H1 (cell line): ENCODE data around the gene POMZP3. TPM values are rescaled to one million over a fixed set of nuclear protein-coding genes. Genes with fewer than 3 reads are reported as not detected.
"Not testable (repeated sequence)": the region's sequence is repeated elsewhere in the genome, so short reads cannot be mapped to it uniquely, and the experiment has no call there.

Experiments
- CTCF ChIA-PET: fragments of 300-600 bp; sonication (Branson Sonifier 250); formaldehyde crosslinking; loops from one replicate; lab custom pipeline; 2021; ENCODE audit not compliant: partially characterized antibody; lab: Charles Lee
- POLR2A ChIA-PET: fragments of 300-600 bp; sonication (Branson Sonifier 250); formaldehyde crosslinking; loops from one replicate; lab custom pipeline; 2021; ENCODE audit warnings: inconsistent platforms; ENCODE audit not compliant: partially characterized antibody; lab: Charles Lee
- DNase-seq, 2 experiments: peaks; one replicate each; pipeline versions ENCODE4 v3.0.0 to v3.0.0-alpha.2; 2010 to 2022; ENCODE audit warnings: low spot score in 2 of 2, low read depth in 1 of 2, mixed read lengths in 1 of 2
- FAIRE-seq: peaks from 2 replicates; lab custom pipeline; 2011; peaks lifted over from hg19 to GRCh38; lab: Jason Lieb, UNC
- H2AFZ ChIP-seq: 2 replicates; pipeline ENCODE4 v1.8.1; 2012; ENCODE audit warnings: low read length, inconsistent platforms
- H2AK5ac ChIP-seq: 2 replicates; pipeline ENCODE4 v1.6.1; 2013; ENCODE audit warnings: low read depth, low read length
- H2BK120ac ChIP-seq: replicated peaks from 2 replicates; pipeline ENCODE3; 2013; ENCODE audit warnings: low read depth, low read length, inconsistent platforms
- H2BK12ac ChIP-seq: 2 replicates; pipeline ENCODE4 v1.6.1; 2013; ENCODE audit warnings: low read depth, low read length
- H2BK15ac ChIP-seq: 2 replicates; pipeline ENCODE4 v1.6.1; 2013; ENCODE audit warnings: low read length
- H2BK20ac ChIP-seq: 2 replicates; pipeline ENCODE4 v1.6.1; 2013; ENCODE audit warnings: low read length
- H2BK5ac ChIP-seq: 2 replicates; pipeline ENCODE4 v1.6.1; 2013; ENCODE audit warnings: low read depth, low read length
- H3K14ac ChIP-seq: 2 replicates; pipeline ENCODE4 v1.6.1; 2013; ENCODE audit warnings: inconsistent platforms; ENCODE audit not compliant: insufficient read length
- H3K18ac ChIP-seq: 2 replicates; pipeline ENCODE4 v1.6.1; 2013; ENCODE audit warnings: low read length; ENCODE audit errors: extremely low read depth
- H3K23ac ChIP-seq: 2 replicates; pipeline ENCODE4 v1.6.1; 2013; ENCODE audit warnings: inconsistent platforms; ENCODE audit not compliant: insufficient read length
- H3K23me2 ChIP-seq: 2 replicates; pipeline ENCODE4 v1.6.1; 2013; ENCODE audit warnings: low read depth, low read length
- H3K27ac ChIP-seq: 2 replicates; pipeline ENCODE4 v1.6.1; 2011; ENCODE audit warnings: low read depth, low read length, inconsistent platforms
- H3K27me3 ChIP-seq, 4 experiments: replicated peaks in 1 of 4; 1 replicate in 1 of 4; 2 replicates in 3 of 4; pipeline versions ENCODE4 v1.6.1 to v1.8.1; 2011 to 2013; ENCODE audit warnings: low read length in 3 of 4, mild to moderate bottlenecking in 3 of 4, inconsistent platforms in 2 of 4, mixed read lengths in 2 of 4, moderate library complexity in 1 of 4; ENCODE audit not compliant: control insufficient read depth in 3 of 4, insufficient read depth in 3 of 4; ENCODE audit errors: extremely low read depth in 1 of 4
- H3K36me3 ChIP-seq, 4 experiments: 2 replicates each; pipeline versions ENCODE4 v1.6.1 to v1.8.1; 2011 to 2013; ENCODE audit warnings: mild to moderate bottlenecking in 4 of 4, low read length in 3 of 4, moderate library complexity in 2 of 4, control low read depth in 1 of 4, inconsistent platforms in 1 of 4; ENCODE audit not compliant: insufficient read depth in 4 of 4, control insufficient read depth in 2 of 4
- H3K4ac ChIP-seq: replicated peaks from 2 replicates; pipeline ENCODE3; 2013; ENCODE audit warnings: low read length, low read depth, mixed read lengths, inconsistent platforms; ENCODE audit not compliant: insufficient read length
- H3K4me1 ChIP-seq, 4 experiments: replicated peaks in 1 of 4; 1 replicate in 1 of 4; 2 replicates in 3 of 4; pipeline versions ENCODE4 v1.6.1 to v1.8.1; 2011 to 2013; ENCODE audit warnings: low read length in 3 of 4, inconsistent platforms in 2 of 4, mixed read lengths in 1 of 4; ENCODE audit not compliant: insufficient read depth in 4 of 4, control insufficient read depth in 3 of 4
- H3K4me2 ChIP-seq, 2 experiments: 2 replicates each; pipeline versions ENCODE4 v1.6.1 to v1.8.1; 2011 to 2013; ENCODE audit warnings: low read depth in 2 of 2, low read length in 2 of 2, control low read depth in 1 of 2, inconsistent platforms in 1 of 2, mild to moderate bottlenecking in 1 of 2; ENCODE audit not compliant: insufficient read depth in 1 of 2
- H3K4me3 ChIP-seq, 4 experiments: fragments of 200-600, 300-600 bp in 1 of 4; sonication (generic), shearing (Covaris generic), sonication (Bioruptor Twin) in 1 of 4; 2 replicates each; pipeline versions ENCODE4 v1.5.1 to v1.8.1; 2011 to 2016; ENCODE audit warnings: low read length in 4 of 4, low read depth in 3 of 4, control low read depth in 2 of 4, inconsistent platforms in 2 of 4, mild to moderate bottlenecking in 2 of 4, mixed read lengths in 1 of 4, moderate library complexity in 1 of 4; ENCODE audit not compliant: insufficient read depth in 2 of 4; ENCODE audit errors: extremely low read depth in 1 of 4
- H3K56ac ChIP-seq: replicated peaks from 2 replicates; pipeline ENCODE3; 2013; ENCODE audit warnings: low read depth, mild to moderate bottlenecking, mixed read lengths, low read length, inconsistent platforms; ENCODE audit not compliant: insufficient read length
- H3K79me1 ChIP-seq: 2 replicates; pipeline ENCODE4 v1.6.1; 2013; ENCODE audit warnings: low read depth, low read length, control low read depth
- H3K79me2 ChIP-seq, 2 experiments: 2 replicates each; pipeline versions ENCODE4 v1.6.1 to v1.8.1; 2012 to 2013; ENCODE audit warnings: low read length in 2 of 2, mild to moderate bottlenecking in 2 of 2, inconsistent platforms in 1 of 2; ENCODE audit not compliant: insufficient read depth in 2 of 2, control insufficient read depth in 1 of 2
- H3K9ac ChIP-seq, 4 experiments: replicated peaks in 1 of 4; 1 replicate in 1 of 4; 2 replicates in 3 of 4; pipeline versions ENCODE4 v1.6.1 to v1.8.1; 2011 to 2013; ENCODE audit warnings: low read depth in 3 of 4, low read length in 3 of 4, control low read depth in 2 of 4, mild to moderate bottlenecking in 2 of 4, moderate library complexity in 2 of 4, inconsistent platforms in 1 of 4; ENCODE audit errors: extremely low read depth in 1 of 4
- H3K9me3 ChIP-seq, 2 experiments: 2 replicates each; pipeline versions ENCODE4 v1.6.1 to v1.8.1; 2012 to 2013; ENCODE audit warnings: mild to moderate bottlenecking in 2 of 2, moderate library complexity in 2 of 2, control low read depth in 1 of 2, inconsistent platforms in 1 of 2, low read depth in 1 of 2, low read length in 1 of 2, mixed read lengths in 1 of 2; ENCODE audit not compliant: insufficient read depth in 2 of 2
- H4K20me1 ChIP-seq, 2 experiments: replicated peaks in 1 of 2; 2 replicates each; pipeline versions ENCODE3 to v1.8.1; 2011 to 2013; ENCODE audit warnings: inconsistent platforms in 2 of 2, low read length in 2 of 2, mild to moderate bottlenecking in 1 of 2; ENCODE audit not compliant: insufficient read depth in 2 of 2, control insufficient read depth in 1 of 2
- H4K5ac ChIP-seq: 2 replicates; pipeline ENCODE4 v1.6.1; 2013; ENCODE audit warnings: low read length, low read depth, mixed read lengths, inconsistent platforms; ENCODE audit not compliant: insufficient read length
- H4K8ac ChIP-seq: 2 replicates; pipeline ENCODE4 v1.8.0; 2013; ENCODE audit warnings: mild to moderate bottlenecking, moderate library complexity, low read length, inconsistent platforms; ENCODE audit not compliant: insufficient read depth; ENCODE audit errors: extremely low read depth
- H4K91ac ChIP-seq: replicated peaks from 2 replicates; pipeline ENCODE3; 2013; ENCODE audit warnings: low read length, mixed read lengths, inconsistent platforms; ENCODE audit not compliant: insufficient read length
- WGBS, 2 experiments: shearing (Covaris generic) in 1 of 2; methylation state at CpG; one replicate each; pipeline versions ENCODE4 v1.1.6 to v1.1.7; 2013 to 2015; ENCODE audit warnings: low lambda C conversion rate in 2 of 2, mixed read lengths in 2 of 2, inconsistent platforms in 1 of 2, low coverage in 1 of 2, missing lambda C conversion rate in 1 of 2; ENCODE audit not compliant: insufficient replicate concordance in 2 of 2, insufficient coverage in 1 of 2, insufficient read length in 1 of 2; ENCODE audit errors: extremely low coverage in 1 of 2, missing lambda C conversion rate in 1 of 2; 5-methylcytosine and 5-hydroxymethylcytosine counted together
- polyA plus RNA-seq, 7 experiments: library from polyadenylated mRNA; depleted of rRNA in 3 of 7; stranded (reverse) in 5 of 7; unstranded in 2 of 7; fragments of >200 nt in 5 of 7; fragments of 200-250 nt in 2 of 7; gene quantifications; 1 replicate in 5 of 7; 2 replicates in 1 of 7; 4 replicates in 1 of 7; pipeline versions ENCODE4 v1.2.1 to v1.2.3, GENCODE V29; 2011 to 2013; ENCODE audit warnings: missing spikeins in 2 of 7, mixed read lengths in 2 of 7
- total RNA-seq: library from RNA; stranded (reverse); fragmentation: NEBNext Ultra II Directional; extraction: Animal tissue kit (Norgen Biotek cat#: 25700); gene quantifications from 2 replicates; pipeline ENCODE4 v1.2.1, GENCODE V29; 2021

POMZP3 gene
- total and polyA plus RNA-seq, 2 of the 8 experiments (the other 6 are each of a cell fraction or from before 2014, with no cell fraction given), result 3.2 to 9.0 TPM

- H2BK15ac ChIP-seq, H3K56ac ChIP-seq, CTCF ChIA-PET, H3K27me3 ChIP-seq, FAIRE-seq, H3K4me3 ChIP-seq, H3K79me1 ChIP-seq, H3K9ac ChIP-seq, H2BK12ac ChIP-seq, H4K91ac ChIP-seq, H3K23me2 ChIP-seq, H4K5ac ChIP-seq, H3K9me3 ChIP-seq, H3K18ac ChIP-seq, H2BK20ac ChIP-seq, H3K27ac ChIP-seq, H4K8ac ChIP-seq, H3K4ac ChIP-seq, H2AFZ ChIP-seq, H3K23ac ChIP-seq, POLR2A ChIA-PET, H3K4me2 ChIP-seq, DNase-seq, H3K14ac ChIP-seq, H3K79me2 ChIP-seq, H4K20me1 ChIP-seq, H2BK120ac ChIP-seq, H3K4me1 ChIP-seq, H2AK5ac ChIP-seq, H2BK5ac ChIP-seq, H3K36me3 ChIP-seq: not testable (repeated sequence)
- WGBS, 2 experiments, result 76% methylated on average over 5 of the region's 6 CpGs; no CpG with 5 or more reads in 1 of the 2 experiments
These were observed 21.1 kb downstream of the POMZP3 start for GRCh38 chr7:76606027-76606426.

- H3K4me1 ChIP-seq, H3K27me3 ChIP-seq, H4K8ac ChIP-seq, H3K23ac ChIP-seq, H3K9ac ChIP-seq, H2BK15ac ChIP-seq, CTCF ChIA-PET, H3K4me3 ChIP-seq, H4K20me1 ChIP-seq, H3K4me2 ChIP-seq, H3K56ac ChIP-seq, H3K79me2 ChIP-seq, DNase-seq, H2AK5ac ChIP-seq, H2AFZ ChIP-seq, H3K36me3 ChIP-seq, H2BK5ac ChIP-seq, FAIRE-seq, H2BK12ac ChIP-seq, H3K9me3 ChIP-seq, H3K27ac ChIP-seq, H3K79me1 ChIP-seq, H3K14ac ChIP-seq, H3K4ac ChIP-seq, H3K18ac ChIP-seq, H2BK120ac ChIP-seq, H2BK20ac ChIP-seq, H4K5ac ChIP-seq, H3K23me2 ChIP-seq, H4K91ac ChIP-seq: not testable (repeated sequence)
- WGBS, 2 experiments, result 96% methylated on average over 3 of the region's 3 CpGs; no CpG with 5 or more reads in 1 of the 2 experiments
- POLR2A ChIA-PET, result interaction anchor here (1.2 kb wide), 1 partner anchor 52 kb away, joined by 3 read pairs; no protein-coding TSS in a partner anchor
These were observed 26.4 kb downstream of the POMZP3 start for GRCh38 chr7:76600650-76601049.
